Activated naive CD4-positive, alpha-beta T cell (primary cell): ENCODE results near the gene MAP4K3.
A peak's percentile ranks its signal among the peaks of the same experiment; 100 is the strongest.

Source experiments
- DNase-seq, 4 experiments: peaks; one replicate each; lab custom pipeline; 2025; lab: John Stamatoyannopoulos, UW

The MAP4K3 gene

DNA sequence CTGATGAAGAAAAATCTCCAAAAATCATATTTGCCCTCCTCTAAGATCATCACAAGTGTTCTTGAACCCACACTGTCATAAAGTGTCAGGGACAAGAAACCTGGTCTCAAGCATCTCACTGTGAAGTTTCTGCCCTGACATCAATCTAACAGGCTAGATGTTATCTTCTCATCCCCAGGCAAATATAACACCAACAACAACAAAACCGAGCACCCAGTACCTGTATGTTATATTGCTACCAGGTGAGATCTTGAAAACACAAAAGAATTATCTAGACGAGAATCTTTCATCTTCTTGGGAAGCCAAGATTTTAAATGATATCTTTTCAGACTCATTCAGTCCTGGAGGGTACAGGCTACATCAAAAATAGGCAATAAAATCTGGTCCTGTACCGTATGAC, 8.8 kb upstream of the MAP4K3 start:
- DNase-seq = no peak

DNA sequence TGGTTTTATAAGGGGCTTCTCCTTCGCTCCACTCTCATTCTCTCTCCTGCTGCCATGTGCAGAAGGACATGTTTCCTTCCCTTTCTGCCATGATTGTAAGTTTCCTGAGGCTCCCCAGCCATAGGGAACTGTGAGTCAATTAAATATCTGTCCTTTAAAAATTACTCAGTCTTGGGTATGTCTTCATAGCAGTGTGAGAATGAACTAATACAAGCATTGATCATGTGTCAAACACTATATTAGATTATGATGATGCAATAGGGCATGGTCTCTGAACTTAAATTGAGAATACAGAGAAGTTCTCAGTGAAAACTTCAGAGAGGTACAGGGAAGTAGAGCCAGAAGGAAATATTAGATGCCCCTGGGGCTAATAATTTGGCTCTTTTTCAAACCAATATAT, 5.9 kb upstream of the MAP4K3 start:
- no peak for DNase-seq

DNA sequence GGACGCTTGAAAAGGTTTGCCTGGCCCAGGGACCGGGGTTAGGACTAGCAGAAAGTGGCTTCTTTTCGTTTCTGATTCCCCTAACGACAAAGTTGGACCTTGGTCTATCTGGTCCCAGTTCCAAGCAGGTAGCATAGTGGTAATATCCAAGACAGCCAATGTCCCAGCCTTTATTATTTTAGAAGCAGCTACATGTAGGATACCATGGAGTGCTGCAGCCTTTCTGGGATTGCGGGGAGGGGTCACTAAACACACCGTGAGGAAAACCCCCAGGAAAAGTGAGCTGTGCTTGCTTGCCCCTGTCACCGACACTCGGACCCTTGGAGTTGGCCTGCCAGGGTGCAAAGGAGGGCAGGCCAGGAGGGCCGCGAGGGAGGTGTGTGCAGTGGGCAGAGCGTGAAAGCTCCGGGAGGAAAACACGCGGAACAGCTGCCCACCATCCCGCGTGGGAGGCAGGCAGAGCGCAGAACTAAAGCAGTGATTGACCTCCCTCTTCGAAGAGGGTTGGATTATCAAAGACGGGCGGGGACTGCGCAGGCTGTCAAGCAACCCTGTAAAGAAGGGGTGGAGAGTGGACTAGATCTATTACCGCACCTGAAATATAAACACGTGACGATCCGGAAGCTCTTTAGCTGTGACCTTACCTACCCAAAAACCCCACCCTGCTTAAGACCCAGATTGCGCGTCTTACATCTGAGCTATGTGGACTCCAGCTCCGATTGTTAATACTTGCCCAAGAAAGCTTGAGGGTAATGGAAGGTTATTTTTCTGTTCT, 624 bp upstream of the MAP4K3 start:
- DNase-seq = peak in 1 of 4 experiments; percentile 12

DNA sequence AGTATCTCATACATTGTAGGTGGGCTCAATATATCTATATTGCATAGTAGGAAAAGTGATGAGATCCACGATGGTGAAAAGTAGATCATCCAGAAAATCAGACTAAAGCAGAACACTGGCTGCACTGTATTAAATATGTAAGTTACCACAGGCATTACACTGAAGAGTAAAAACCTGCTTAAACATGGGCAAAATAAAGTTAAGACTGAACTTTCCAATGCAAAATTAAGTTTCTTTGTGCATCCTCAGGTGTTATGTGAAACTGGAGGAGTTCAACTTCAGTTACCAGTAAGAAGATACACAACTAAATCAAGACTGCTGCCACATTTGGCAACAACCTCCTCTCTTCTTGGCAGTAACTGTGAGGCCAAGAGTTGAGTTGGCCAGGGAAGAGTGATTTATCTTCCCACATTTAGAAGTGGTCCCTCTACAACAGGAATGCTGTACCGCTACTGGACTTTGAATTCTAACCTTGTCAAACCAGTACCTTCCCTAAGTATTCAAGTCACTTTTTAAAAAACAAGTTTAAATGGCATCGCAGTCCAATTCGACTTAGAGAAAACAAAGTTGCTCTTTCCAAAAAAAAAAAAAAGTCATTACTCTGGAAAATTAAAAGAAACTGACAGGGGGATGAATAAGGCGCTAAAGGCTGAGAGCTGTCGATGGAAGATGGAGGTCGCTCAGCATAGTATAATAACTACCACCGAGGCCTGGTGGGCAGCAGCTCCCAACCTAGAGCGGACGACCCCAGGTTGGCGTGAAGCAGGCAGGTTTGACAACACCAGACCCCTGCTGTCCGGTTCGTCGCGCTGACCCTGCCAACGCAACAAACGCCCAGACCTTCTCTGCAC, 1.1 kb downstream of the MAP4K3 start:
- no peak for DNase-seq

DNA sequence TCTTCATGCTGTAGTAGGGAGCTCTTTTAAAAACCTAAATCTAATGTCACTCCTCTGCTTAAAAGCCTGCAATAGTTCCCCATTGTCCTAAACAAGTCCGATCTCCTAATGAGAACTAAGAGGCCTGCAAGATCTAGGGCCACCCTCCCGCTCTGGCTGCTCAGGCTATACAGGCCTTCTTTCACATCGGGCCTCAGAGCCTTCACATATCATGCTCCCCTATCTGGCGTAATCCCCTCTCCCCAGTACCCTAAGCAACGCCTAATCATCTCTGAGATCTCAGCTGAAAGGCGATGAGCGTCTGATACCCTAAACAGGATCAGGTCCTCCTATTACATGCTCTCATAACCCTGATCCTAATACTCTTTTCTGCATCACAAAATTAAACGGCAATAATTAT, 1.9 kb downstream of the MAP4K3 start:
- no peak for DNase-seq

DNA sequence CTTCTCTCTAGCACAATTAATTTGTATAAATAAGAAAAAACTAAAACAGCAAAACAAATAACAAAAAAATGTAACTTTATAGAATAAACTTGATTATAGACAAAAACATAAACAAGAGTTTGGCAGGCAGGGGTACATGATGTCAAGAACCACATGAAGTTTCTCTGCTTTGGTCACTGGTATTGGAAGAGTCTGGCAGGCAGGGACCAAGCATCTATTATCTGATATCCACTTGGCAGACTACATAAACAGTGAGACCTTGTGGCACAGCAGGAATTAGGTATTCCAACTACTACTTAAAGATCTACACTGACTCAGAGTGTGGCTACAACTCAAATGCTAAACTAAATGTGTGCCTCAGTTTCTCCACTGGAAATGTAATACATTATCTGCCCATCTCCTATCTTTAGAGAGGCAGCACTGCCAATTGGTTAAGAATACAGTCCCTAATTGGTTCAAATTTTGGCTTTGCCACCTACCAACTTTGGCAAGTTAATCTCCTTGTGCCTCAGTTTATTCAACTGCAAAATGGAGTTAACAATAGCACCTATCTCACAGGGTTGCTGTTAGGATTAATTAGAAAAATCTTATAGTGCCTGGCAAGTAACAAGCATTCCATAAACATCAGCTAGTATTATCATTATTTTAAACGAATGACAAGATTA, 2.7 kb downstream of the MAP4K3 start:
- no peak for DNase-seq

DNA sequence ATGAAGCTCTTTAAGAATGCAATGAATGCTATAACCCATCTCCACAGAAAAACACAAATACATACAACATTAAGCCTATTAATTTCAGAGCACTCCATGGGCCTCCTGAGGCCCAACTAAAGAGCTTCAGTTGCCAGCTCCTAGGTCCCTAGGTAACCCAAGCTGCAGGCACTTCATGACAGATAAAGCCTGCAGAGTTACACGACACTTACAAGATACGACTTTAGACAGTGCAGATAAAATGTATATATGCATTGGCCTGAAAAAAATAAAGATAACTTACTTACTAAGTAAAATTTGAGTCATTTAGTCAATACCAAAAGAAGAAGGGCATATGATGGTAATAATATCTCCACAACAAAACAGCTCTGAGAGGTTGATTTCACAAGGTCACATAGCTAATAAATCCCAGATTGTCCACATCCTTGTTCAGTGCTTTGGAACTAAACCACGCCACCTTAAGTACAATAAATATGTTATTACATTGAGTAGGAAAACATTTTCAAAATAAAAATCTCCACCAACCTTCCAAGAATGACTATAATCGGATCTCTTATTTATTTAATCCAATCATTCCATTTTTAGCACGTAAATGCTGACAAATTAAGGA, 3.4 kb downstream of the MAP4K3 start:
- DNase-seq = no peak

DNA sequence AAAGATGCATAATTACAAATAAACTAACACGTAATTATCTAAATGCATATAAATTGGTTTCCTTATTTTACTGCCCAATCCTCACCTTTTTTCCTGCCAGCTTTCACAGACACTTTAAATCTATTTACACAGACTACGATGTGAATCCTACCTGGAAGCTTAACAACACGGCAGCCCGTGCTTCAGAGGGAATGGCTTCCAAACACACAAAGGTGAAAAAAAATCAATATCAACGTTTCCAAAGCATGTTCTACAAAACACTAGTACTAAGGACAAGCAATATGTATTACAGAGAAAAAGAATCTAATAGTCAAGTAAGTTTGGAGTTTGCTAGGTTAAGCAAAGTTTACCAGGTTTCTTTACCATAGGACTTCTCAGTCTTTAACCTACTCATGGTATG, 4.4 kb downstream of the MAP4K3 start:
- DNase-seq = no peak

DNA sequence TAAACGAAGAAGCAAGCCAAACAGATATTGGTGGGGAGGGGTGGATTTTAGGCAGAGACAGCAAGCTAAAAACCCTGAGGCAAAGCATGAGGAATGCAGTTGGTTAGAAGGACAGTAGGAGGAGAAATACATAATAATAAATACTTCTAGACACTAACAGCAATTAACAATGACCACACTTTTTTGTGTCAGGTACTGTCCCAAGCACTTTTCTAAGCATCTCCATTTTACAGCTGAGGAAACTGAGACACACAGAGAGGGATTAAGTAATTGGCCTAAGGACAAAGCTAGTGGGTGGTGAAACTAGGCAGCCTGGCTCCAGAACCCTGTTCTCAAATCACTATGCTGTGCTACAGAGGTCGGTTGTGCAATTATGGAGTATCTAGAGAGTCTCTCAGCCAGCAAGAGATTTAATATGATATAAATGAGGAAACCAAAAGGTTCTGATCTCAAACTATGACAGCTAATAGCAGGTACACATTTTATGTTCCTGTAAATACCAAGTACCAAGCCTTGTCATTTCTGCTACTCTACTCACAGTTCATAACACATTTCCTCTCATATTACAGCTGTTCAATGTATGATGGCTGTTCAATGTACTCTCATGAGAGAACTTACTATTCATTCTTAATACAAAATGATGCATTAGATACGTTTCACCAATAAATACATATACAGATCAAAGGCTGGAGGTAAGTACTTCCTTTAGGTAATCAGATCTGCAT, 5.3 kb downstream of the MAP4K3 start:
- no peak for DNase-seq

DNA sequence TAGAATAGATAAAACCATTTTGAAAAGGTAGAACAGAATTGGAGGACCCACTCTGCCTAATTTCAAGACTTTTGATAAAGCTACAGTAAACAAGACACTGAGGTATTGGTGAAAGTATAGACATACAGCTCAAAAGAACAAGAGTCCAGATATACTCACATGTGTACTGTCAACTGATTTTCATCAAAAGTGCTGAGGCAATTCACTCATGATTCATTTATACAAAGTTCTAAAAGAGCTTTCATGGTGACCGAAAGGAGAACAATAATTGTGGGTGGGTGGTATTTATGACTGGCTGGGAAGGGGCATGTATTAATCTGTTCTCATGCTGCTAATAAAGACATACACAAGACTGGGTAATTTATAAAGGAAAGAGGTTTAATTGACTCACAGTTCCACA, 7.3 kb downstream of the MAP4K3 start:
- DNase-seq = no peak

DNA sequence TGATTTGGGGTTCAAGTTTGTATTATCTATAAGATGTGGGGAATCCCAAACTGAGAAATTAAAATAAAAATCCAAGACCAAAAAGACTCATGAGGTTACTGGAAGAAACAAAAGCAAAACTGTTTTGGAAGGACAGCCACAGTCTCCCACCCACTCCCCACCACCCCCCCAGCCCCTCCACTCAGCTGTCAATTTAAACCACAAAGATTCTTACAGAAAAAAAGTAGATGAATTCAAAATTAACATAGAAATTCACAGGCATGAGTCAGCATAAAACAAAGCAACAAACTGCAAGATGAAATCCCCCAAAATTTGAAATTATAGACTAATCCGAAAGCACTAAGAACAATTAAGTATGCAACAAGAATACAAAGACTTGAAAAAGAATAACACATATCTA, 12.1 kb downstream of the MAP4K3 start:
- no peak for DNase-seq

DNA sequence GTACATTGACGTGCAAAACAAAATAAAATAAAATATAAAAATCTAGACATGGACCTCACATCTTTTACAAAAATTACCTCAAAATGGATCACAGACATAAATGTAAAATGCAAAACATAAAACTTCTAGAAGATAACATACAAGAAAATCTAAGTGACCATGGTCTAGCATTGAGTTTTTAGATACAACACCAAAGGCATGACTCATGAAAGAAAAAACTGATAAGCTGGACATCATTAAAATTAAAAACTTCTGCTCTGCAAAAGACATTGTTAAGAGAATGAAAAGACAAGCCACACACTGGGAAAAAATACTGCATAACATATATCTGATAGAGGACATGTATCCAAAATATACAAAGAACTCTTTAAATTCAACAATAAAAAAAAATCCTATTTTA, 14.4 kb downstream of the MAP4K3 start:
- DNase-seq = no peak

DNA sequence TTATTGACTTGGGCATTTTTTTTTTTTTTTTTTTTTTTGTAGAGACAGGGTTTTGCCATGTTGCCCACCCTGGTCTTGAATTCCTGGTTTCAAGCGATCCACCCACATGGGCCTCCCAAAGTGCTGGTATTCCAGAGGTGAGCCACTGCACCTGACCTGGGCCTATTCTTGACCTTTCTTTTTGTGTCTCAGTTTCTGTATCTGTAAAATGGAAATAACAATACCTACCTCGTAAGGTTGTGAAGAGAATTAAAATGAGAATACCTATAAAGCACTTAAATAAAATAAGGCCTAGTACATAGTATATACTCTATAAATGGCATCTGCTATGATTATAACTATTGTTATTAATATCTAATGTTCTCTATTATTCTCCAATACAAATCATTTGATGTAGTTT, 15.7 kb downstream of the MAP4K3 start:
- no peak for DNase-seq

DNA sequence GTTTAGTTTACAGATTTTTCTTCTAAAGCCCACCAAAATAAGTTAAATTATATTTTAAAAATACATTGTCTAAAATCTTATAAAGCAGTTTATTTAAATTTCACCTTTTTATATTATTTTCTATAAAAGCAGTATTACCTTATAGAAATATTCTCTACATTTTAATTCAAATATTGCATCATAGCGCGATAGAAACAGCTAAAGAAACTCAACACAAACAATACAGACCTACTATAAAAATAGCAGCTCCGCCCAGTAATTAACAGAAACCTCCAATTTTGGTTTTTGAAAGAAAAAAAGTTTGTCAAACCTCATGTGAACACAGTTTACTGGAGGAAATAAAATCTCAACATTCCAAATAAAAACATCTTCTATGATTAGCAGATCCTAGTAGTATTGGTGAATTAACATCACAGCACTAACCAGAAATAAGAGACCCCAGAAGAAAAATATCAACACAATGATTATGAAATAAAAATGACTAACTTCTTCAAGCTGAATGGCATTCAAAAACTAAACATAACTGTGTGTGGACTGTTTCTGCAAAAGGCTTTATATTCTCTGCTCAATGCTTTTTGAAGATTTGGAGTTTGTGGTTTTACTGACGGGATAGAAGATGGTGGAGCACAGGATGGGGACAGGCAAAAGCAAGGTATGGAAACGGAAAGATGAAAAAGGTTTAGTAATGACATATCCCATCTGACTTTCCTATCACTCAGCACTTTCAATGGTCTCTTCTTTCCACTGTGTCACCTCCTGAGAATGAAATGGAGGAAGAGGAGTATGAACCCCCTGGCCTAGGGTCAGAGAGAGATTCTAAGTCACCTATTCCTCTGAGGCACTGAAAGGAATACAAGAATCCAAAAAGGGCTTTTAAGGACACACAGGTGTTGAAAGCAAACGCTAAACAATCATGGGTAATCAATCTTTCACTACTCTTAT, 17.5 kb downstream of the MAP4K3 start:
- DNase-seq = no peak

DNA sequence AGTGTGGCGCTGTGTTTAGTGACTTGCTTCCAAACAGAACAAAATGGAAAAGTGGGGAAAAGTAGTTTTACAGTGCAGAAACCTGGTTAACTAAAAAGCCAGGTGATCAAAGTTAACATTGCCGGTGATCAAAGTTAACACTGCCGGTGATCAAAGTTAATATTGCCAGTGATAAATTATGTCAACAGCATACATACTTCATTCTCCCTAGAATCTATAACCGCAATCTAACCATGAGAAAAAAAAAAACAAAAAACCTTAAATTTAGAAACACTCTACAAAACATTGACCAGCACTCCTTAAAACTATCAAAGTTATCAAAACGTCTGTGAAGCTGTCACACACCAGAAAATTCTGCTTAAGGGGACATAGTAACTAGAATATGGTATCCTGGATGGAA, 18.6 kb downstream of the MAP4K3 start:
- no peak for DNase-seq

DNA sequence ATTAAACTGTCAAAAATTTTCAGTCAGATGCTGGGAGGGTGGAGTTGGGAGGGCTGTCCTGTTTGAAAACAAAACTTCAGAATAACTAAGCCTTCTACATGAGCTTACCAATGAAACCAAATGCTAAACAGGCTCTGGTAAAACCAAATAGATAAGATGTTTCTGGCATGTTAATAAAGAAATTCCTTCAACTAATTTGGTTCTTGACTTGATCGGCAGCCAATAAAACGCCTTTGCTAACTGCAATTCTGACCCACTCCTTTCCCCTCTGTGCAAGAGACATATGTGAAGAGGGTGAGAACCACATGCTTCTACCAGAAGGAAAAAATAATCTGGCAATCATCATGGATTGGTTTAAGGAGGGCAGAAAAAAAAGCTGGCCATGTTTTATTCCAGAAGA, 20.9 kb downstream of the MAP4K3 start:
- no peak for DNase-seq

DNA sequence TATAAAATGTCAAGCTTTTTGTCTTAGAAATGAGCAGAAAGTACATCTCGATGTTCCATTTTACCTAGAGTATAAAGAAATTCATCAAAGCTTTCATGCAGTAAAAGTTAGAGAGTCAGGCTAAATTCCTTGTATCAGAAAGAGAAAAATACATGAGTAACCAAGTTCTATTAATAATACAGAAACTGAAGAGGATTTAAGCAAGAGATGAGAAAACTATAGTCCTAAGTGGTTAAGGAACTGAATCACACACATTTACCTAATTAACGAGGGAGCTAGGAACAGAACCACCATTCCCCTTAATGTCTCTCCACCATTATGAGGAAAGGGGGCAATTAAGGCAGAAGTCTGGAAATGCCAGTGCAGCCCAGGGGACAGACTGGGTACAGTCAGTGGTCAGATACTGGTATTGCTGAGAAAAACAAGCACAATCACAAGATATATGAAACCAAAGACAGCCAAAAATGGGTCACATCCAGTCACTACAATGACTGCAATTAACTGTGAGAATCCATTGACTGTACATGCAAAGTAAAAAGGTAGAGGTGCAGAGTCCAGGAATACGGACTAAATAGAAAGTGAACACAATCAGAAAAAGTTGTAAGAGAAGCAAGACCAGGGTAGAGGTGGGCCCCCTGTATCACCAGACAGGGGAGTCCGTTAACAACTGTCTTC, 23.9 kb downstream of the MAP4K3 start:
- DNase-seq = no peak

DNA sequence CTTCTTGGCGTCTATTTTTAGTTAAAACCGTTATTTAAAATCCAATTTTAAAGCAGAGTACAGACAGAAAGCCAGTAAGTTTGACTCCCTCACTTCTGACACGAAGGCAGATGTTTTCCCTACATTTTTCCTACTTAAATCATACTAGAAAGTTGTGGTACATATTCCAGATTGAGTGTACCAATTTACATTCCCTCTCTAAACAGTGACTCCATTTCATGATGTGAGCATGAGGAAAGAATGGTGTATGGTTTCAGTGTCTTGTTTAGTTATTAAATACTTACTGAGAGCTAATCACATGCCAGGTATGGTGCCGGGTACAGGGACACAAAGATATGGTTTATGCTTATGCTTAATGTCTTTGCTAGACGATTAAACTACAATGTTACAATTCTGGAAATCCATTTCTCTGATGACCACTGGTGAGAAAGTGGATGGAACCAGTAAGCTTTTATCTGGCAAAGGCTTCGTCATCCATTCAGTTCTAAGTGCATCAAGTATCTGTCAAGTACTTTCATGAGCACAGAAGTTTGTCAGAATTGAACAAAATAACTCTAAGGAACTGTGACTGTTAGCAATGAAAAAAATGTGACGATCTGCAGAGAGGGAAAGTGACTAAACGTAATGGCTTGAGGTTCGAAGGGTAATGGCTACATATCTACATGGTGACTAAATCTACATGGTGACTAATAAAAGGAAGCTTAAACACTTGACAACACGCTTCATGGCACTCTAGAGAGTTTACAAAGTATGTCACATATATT, 25.7 kb downstream of the MAP4K3 start:
- DNase-seq = no peak

DNA sequence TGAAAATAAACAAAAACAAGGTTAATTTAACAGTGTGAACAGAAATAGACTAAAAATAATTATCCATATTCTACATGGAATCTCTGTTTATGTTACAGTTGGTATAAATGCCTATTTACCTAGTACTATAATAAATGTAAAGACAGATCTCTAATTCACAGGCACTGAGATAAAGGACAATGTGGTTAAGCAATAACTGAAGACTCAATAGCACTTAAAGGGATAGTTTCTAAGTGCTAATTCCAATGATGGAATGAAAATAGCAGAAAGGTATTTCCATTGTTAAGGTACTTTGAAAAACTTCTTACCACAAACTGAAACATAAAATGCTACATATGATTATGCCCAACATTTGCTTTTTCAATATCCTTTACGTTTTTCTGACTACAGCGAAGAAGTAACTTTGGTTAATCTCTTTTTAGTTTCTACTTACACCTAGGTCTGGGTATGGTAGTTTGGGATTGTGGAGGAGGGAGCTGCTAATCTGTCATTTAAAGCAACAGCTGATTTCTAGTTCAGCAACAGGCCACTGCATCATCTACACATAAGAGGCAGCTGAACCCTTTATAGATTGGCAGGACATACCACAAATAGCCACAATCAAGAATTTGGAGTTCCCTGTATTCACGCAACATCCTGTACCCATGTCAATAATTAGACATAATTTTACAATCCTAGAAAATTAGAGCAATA, 27.2 kb downstream of the MAP4K3 start:
- no peak for DNase-seq
